Fibroblast of lung (primary cell): ENCODE results near the gene CADPS. TPM values are rescaled to one million over a fixed set of nuclear protein-coding genes. Genes with fewer than 3 reads are reported as not detected.

Experiments used
- DNase-seq, 2 donors: peaks; one replicate each; pipeline versions ENCODE4 v3.0.0 to v3.0.0-alpha.2; 2010; ENCODE audit warnings: low read depth in 2 of 2
- H2AFZ ChIP-seq: 2 replicates; pipeline ENCODE4 v1.5.1; 2012; ENCODE audit warnings: low read length, control low read depth, inconsistent platforms
- H3K27ac ChIP-seq: 2 replicates; pipeline ENCODE4 v1.5.1; 2011; ENCODE audit warnings: low read length, control low read depth; ENCODE audit not compliant: insufficient read depth
- H3K27me3 ChIP-seq: 2 replicates; pipeline ENCODE4 v1.5.1; 2011; ENCODE audit warnings: mild to moderate bottlenecking, low read length; ENCODE audit not compliant: control insufficient read depth, insufficient read depth
- H3K36me3 ChIP-seq: 2 replicates; pipeline ENCODE4 v1.5.1; 2011; ENCODE audit warnings: low read length; ENCODE audit not compliant: control insufficient read depth, insufficient read depth
- H3K4me1 ChIP-seq: 2 replicates; pipeline ENCODE4 v1.5.1; 2011; ENCODE audit warnings: low read length; ENCODE audit not compliant: control insufficient read depth, insufficient read depth; ENCODE audit errors: extremely low read depth
- H3K4me2 ChIP-seq: 2 replicates; pipeline ENCODE4 v1.5.1; 2011; ENCODE audit warnings: low read length, control low read depth; ENCODE audit not compliant: insufficient read depth; ENCODE audit errors: extremely low read depth
- H3K4me3 ChIP-seq, 4 experiments: fragments of 200-600 bp in 1 of 4; sonication (generic) in 1 of 4; replicated peaks in 1 of 4; 2 replicates each; pipeline ENCODE4 v1.5.1; 2011 to 2016; ENCODE audit warnings: low read length in 4 of 4, low read depth in 3 of 4, mild to moderate bottlenecking in 3 of 4, control low read depth in 2 of 4, inconsistent platforms in 1 of 4, mixed read lengths in 1 of 4; ENCODE audit not compliant: insufficient read depth in 1 of 4; ENCODE audit errors: control extremely low read depth in 1 of 4
- H3K79me2 ChIP-seq: 2 replicates; pipeline ENCODE4 v1.5.1; 2012; ENCODE audit warnings: mild to moderate bottlenecking, low read length, inconsistent platforms; ENCODE audit not compliant: control insufficient read depth, insufficient read depth
- H3K9ac ChIP-seq: 2 replicates; pipeline ENCODE4 v1.5.1; 2011; ENCODE audit warnings: mild to moderate bottlenecking, low read length, control low read depth; ENCODE audit not compliant: insufficient read depth
- H3K9me3 ChIP-seq: 2 replicates; pipeline ENCODE4 v1.5.1; 2012; ENCODE audit warnings: low read depth, low read length; ENCODE audit not compliant: control insufficient read depth, insufficient read depth
- H4K20me1 ChIP-seq: 2 replicates; pipeline ENCODE4 v1.5.1; 2011; ENCODE audit warnings: low read length; ENCODE audit not compliant: control insufficient read depth, insufficient read depth; ENCODE audit errors: extremely low read depth
- EZH2 ChIP-seq: IDR thresholded peaks from 2 replicates; pipeline ENCODE4 v1.5.1; 2012; ENCODE audit warnings: low read length, control low read depth, mild to moderate bottlenecking; ENCODE audit errors: missing control alignments
- polyA plus RNA-seq, 2 donors: library from polyadenylated mRNA; depleted of rRNA in 1 of 2; stranded (reverse) in 1 of 2; unstranded in 1 of 2; fragments of >200 nt; gene quantifications; 2 replicates each; pipeline ENCODE4 v1.2.1, GENCODE V29; 2011 to 2012; ENCODE audit warnings: missing spikeins in 1 of 2
- total RNA-seq: library from RNA; depleted of rRNA; stranded (reverse); fragments of >200 nt; gene quantifications from 2 replicates; pipeline ENCODE4 v1.2.1, GENCODE V29; 2014
- TF ChIP-seq, protein P1 (sequence below), 2 donors: IDR thresholded peaks in 1 of 2; conservative IDR thresholded peaks in 1 of 2; 1 replicate in 1 of 2; 2 replicates in 1 of 2; pipeline ENCODE4 v1.5.1; 2011 to 2012; ENCODE audit warnings: low read length in 2 of 2, control low read depth in 1 of 2, inconsistent platforms in 1 of 2, low read depth in 1 of 2, mild to moderate bottlenecking in 1 of 2

CADPS gene
- total and polyA plus RNA-seq, 2 donors (not counting 1 experiment from before 2014, with no cell fraction given), result 2.3 to 63.1 TPM

DNA sequence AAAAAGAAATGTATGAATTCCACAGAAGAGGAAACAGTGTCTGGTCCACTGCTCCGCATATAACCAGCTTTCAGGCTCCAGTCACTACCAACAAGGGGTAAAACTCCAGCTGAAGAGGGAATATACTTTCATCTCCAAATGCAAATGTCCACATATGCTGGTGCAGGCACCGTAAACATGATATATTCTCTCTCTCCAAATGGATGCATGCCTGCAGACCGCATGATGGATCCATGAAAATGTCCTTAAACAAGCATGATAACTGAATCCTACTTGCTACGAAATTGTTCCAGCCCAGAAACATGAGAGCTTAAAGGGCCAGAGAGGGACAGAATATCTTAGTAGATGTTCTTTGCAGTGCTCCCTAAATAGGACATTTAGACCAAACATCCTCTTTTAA, 351.5 kb downstream of the CADPS start:
- Histone ChIP-seq H3K9ac (no peak overlapping the region), H3K27ac (no peak overlapping the region), H3K36me3 (no peaks in the 10 kb centered on the region), H3K4me2 (no peak overlapping the region), H3K4me1 (no peaks in the 10 kb centered on the region), H4K20me1 (no peaks in the 10 kb centered on the region), H3K4me3 (no peak overlapping the region), H2AFZ (no peak overlapping the region), H3K27me3 (no peaks in the 10 kb centered on the region), H3K79me2 (no peaks in the 10 kb centered on the region), H3K9me3 (no peaks in the 10 kb centered on the region)
- no peak for DNase-seq
- TF ChIP-seq, protein P1, sequence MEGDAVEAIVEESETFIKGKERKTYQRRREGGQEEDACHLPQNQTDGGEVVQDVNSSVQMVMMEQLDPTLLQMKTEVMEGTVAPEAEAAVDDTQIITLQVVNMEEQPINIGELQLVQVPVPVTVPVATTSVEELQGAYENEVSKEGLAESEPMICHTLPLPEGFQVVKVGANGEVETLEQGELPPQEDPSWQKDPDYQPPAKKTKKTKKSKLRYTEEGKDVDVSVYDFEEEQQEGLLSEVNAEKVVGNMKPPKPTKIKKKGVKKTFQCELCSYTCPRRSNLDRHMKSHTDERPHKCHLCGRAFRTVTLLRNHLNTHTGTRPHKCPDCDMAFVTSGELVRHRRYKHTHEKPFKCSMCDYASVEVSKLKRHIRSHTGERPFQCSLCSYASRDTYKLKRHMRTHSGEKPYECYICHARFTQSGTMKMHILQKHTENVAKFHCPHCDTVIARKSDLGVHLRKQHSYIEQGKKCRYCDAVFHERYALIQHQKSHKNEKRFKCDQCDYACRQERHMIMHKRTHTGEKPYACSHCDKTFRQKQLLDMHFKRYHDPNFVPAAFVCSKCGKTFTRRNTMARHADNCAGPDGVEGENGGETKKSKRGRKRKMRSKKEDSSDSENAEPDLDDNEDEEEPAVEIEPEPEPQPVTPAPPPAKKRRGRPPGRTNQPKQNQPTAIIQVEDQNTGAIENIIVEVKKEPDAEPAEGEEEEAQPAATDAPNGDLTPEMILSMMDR (conservative IDR thresholded peaks at IDR 0.05 in 1 of 2, IDR thresholded peaks at IDR 0.05 in 1 of 2; ENCODE audit: low read depth in 1 of 2, low read length in 2 of 2), result no peak
- TF ChIP-seq EZH2, result no peak

- no peak overlapping the region for H3K4me2 ChIP-seq
- no peak overlapping the region for H3K9ac ChIP-seq
- no peaks in the 10 kb centered on the region for H3K4me1 ChIP-seq
- H4K20me1 ChIP-seq, result no peaks in the 10 kb centered on the region
- no peaks in the 10 kb centered on the region for H3K36me3 ChIP-seq
- no peak overlapping the region for H2AFZ ChIP-seq
- no peaks in the 10 kb centered on the region for H3K9me3 ChIP-seq
- no peaks in the 10 kb centered on the region for H3K79me2 ChIP-seq
- TF ChIP-seq, protein P1 (conservative IDR thresholded peaks at IDR 0.05 in 1 of 2, IDR thresholded peaks at IDR 0.05 in 1 of 2; ENCODE audit: low read depth in 1 of 2, low read length in 2 of 2), result no peak
- DNase-seq, result no peak
- H3K27ac ChIP-seq, result no peak overlapping the region
- no peaks in the 10 kb centered on the region for H3K27me3 ChIP-seq
- H3K4me3 ChIP-seq, result no peak overlapping the region
Measured at GRCh38 chr3:62521464-62522105, 353.6 kb downstream of the CADPS start.

- Histone ChIP-seq H3K4me1 (no peaks in the 10 kb centered on the region), H3K79me2 (no peaks in the 10 kb centered on the region), H3K27me3 (no peaks in the 10 kb centered on the region), H4K20me1 (no peaks in the 10 kb centered on the region), H3K9me3 (no peaks in the 10 kb centered on the region), H3K27ac (no peak overlapping the region), H3K4me2 (no peak overlapping the region), H3K9ac (no peak overlapping the region), H3K36me3 (no peaks in the 10 kb centered on the region), H3K4me3 (no peak overlapping the region), H2AFZ (no peak overlapping the region)
- DNase-seq, result no peak
- no peak for TF ChIP-seq EZH2
- TF ChIP-seq, protein P1 (conservative IDR thresholded peaks at IDR 0.05 in 1 of 2, IDR thresholded peaks at IDR 0.05 in 1 of 2; ENCODE audit: low read depth in 1 of 2, low read length in 2 of 2), result no peak
Measured at GRCh38 chr3:62503516-62503915, 371.7 kb downstream of the CADPS start.
